ENCODE data around the gene SPARC.

Gene SPARC

GRCh38 chr5:151659001-151659754, 27.5 kb downstream of the SPARC start:
- peak; percentile 61 for DNase-seq (ENCODE audit: low read depth)

- DNase-seq (ENCODE audit: low read depth), result no peak
Measured at GRCh38 chr5:151657114-151657513, 29.6 kb downstream of the SPARC start.

GRCh38 chr5:151656311-151656710, 30.4 kb downstream of the SPARC start:
- no peak for DNase-seq (ENCODE audit: low read depth)

- peak; percentile 46 for DNase-seq (ENCODE audit: low read depth)
Measured at GRCh38 chr5:151651997-151652645, 34.6 kb downstream of the SPARC start.

GRCh38 chr5:151648988-151649387, 37.7 kb downstream of the SPARC start:
- no peak for DNase-seq (ENCODE audit: low read depth)

- DNase-seq (ENCODE audit: low read depth), result no peak
Measured at GRCh38 chr5:151648089-151648488, 38.6 kb downstream of the SPARC start.

GRCh38 chr5:151647320-151647861, 39.3 kb downstream of the SPARC start:
- no peak for DNase-seq (ENCODE audit: low read depth)

GRCh38 chr5:151646334-151646733, 40.4 kb downstream of the SPARC start:
- DNase-seq (ENCODE audit: low read depth), result no peak

GRCh38 chr5:151643388-151643787, 43.3 kb downstream of the SPARC start:
- DNase-seq (ENCODE audit: low read depth), result no peak

GRCh38 chr5:151642472-151643140, 44.1 kb downstream of the SPARC start:
- DNase-seq (ENCODE audit: low read depth), result no peak

GRCh38 chr5:151638619-151639018, 48.1 kb downstream of the SPARC start:
- DNase-seq (ENCODE audit: low read depth), result no peak

GRCh38 chr5:151637676-151638075, 49.0 kb downstream of the SPARC start:
- DNase-seq (ENCODE audit: low read depth), result no peak

GRCh38 chr5:151633892-151634291, 52.8 kb downstream of the SPARC start:
- no peak for DNase-seq (ENCODE audit: low read depth)

- no peak for DNase-seq (ENCODE audit: low read depth)
Measured at GRCh38 chr5:151632941-151633340, 53.8 kb downstream of the SPARC start.

GRCh38 chr5:151632524-151632923, 54.2 kb downstream of the SPARC start:
- DNase-seq (ENCODE audit: low read depth), result no peak

GRCh38 chr5:151631941-151632340, 54.8 kb downstream of the SPARC start:
- no peak for DNase-seq (ENCODE audit: low read depth)

GRCh38 chr5:151630088-151630487, 56.6 kb downstream of the SPARC start:
- DNase-seq (ENCODE audit: low read depth), result no peak

GRCh38 chr5:151628112-151628823, 58.4 kb downstream of the SPARC start:
- DNase-seq (ENCODE audit: low read depth), result no peak

- no peak for DNase-seq (ENCODE audit: low read depth)
Measured at GRCh38 chr5:151627650-151628049, 59.1 kb downstream of the SPARC start.

GRCh38 chr5:151625285-151625684, 61.4 kb downstream of the SPARC start:
- DNase-seq (ENCODE audit: low read depth), result no peak

GRCh38 chr5:151624476-151624875, 62.2 kb downstream of the SPARC start:
- DNase-seq (ENCODE audit: low read depth), result no peak

All from stimulated activated CD4-positive, alpha-beta T cell treated with anti-CD3 and anti-CD28 coated beads, Interleukin-2, amount 100 ng/mL, for 4 hours (primary cell).